Measurements from ENCODE around the gene IYD. TPM values are rescaled to one million over a fixed set of nuclear protein-coding genes. Genes with fewer than 3 reads are reported as not detected.

IYD gene
- total and polyA plus RNA-seq, 3 experiments from 2014 or later, result not detected

DNA sequence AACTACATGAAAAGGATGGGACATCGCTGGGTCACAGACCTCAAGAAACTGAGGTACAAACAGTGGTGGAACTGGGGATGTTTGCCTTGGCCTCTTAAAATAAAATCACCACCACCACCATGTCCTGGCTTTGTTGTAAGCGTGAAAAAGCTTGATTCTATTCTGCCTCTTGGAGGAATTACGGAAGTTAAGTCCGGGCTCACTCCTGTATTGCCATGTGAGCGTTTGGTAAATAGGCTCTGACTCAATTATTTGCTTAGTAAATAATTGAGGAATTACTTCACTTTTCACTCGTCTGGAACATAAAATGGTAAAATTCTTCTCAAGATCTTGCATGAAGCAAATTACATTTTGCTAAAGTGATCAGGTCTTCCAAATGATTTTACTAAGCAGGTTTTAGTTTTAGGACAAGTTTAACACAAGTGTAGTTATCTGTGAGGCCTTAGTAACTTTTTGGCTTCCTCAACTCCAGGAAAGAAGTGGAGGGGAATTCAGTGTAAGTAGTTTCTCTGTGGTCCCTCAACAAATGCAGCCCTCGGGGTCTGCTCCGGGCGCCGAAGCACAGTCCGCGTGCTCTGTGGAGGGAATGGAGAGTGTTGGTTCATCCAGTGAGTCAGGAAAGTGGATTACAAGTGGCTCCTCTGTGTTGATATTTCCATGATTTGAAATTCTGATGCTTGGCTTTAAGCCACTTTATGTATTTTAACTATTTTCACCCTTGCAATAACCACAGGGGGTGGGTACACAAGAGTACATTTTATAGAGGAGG lies 23.8 kb downstream of the IYD start:
- CTCF ChIA-PET, result interaction anchor here (1.0 to 4.5 kb wide), 4 partner anchors 8 to 423 kb away, joined by 4 to 39 read pairs (median 11); no protein-coding TSS in a partner anchor
- H3K36me3 ChIP-seq (ENCODE audit: insufficient read depth, low read length), result no peaks in the 10 kb centered on the region
- Mint-ChIP-seq H3K27ac (no peak overlapping the region), H3K9me3 (no peaks in the 10 kb centered on the region), H3K4me3 (no peak overlapping the region), H3K27me3 (peaks cover 8 to 39% of the 10 kb centered on the region in 2 donors), H3K36me3 (no peaks in the 10 kb centered on the region), H3K4me1 (no peaks in the 10 kb centered on the region)
- no peaks in the 10 kb centered on the region for H3K27me3 ChIP-seq (ENCODE audit: insufficient read depth, low read length, poor library complexity, severe bottlenecking)
- DNase-seq, result no peak
- POLR2A ChIA-PET, result no interaction called here
- H3K9me3 ChIP-seq (ENCODE audit: low read length), result no peaks in the 10 kb centered on the region
- no peak overlapping the region for H3K4me3 ChIP-seq (ENCODE audit: low read length)
- no peaks in the 10 kb centered on the region for H3K4me1 ChIP-seq (ENCODE audit: insufficient read depth, low read length)
- no peak overlapping the region for H3K27ac ChIP-seq (ENCODE audit: low read depth, low read length)

DNA sequence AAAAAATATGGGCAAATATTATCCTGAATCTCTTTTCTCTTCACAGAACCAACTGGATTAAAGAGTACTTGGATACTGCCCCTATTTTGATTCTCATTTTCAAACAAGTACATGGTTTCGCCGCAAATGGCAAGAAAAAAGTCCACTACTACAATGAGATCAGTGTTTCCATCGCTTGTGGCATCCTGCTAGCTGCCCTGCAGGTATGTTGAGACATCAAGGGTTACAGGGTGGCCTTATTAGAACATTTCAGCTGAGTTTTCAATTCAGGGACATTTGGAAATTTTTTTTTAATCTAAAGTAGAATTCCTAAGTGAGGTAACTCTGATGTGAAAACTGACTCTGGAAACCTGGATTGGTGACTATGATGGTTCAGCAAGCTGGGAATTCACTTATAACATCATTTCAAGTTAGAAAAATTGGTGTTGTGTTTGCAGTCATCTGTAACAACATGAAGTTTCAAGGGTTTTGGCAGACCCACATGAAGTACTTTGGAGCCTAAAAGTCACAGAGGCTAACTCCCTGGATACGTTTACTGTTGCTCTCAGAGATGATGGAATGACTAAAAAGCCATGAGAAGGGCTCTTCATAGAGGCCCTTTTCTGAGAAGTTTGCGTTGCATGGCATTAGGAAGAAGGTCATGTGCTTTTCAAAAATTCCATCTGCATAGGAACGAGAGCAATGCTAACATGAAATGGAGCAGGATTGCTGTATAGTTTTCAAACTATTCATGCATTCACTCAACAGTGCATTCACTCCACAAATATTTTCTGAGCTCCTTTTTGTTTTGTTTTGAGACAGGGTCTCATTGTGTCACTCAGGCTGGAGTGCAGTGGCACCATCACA lies 25.5 kb downstream of the IYD start:
- Mint-ChIP-seq H3K27ac (no peak overlapping the region), H3K27me3 (peaks cover 8 to 39% of the 10 kb centered on the region in 2 donors), H3K4me1 (no peaks in the 10 kb centered on the region), H3K9me3 (no peaks in the 10 kb centered on the region), H3K36me3 (no peaks in the 10 kb centered on the region), H3K4me3 (no peak overlapping the region)
- ChIA-PET CTCF (interaction anchor here (0.9 to 4.5 kb wide), 15 partner anchors 9 to 424 kb away, joined by 3 to 39 read pairs (median 6); no protein-coding TSS in a partner anchor), POLR2A (no interaction called here)
- H3K27me3 ChIP-seq (ENCODE audit: insufficient read depth, low read length, poor library complexity, severe bottlenecking), result no peaks in the 10 kb centered on the region
- no peak overlapping the region for H3K4me3 ChIP-seq (ENCODE audit: low read length)
- H3K27ac ChIP-seq (ENCODE audit: low read depth, low read length), result no peak overlapping the region
- no peaks in the 10 kb centered on the region for H3K36me3 ChIP-seq (ENCODE audit: insufficient read depth, low read length)
- H3K4me1 ChIP-seq (ENCODE audit: insufficient read depth, low read length), result no peaks in the 10 kb centered on the region
- no peaks in the 10 kb centered on the region for H3K9me3 ChIP-seq (ENCODE audit: low read length)
- no peak for DNase-seq

DNA sequence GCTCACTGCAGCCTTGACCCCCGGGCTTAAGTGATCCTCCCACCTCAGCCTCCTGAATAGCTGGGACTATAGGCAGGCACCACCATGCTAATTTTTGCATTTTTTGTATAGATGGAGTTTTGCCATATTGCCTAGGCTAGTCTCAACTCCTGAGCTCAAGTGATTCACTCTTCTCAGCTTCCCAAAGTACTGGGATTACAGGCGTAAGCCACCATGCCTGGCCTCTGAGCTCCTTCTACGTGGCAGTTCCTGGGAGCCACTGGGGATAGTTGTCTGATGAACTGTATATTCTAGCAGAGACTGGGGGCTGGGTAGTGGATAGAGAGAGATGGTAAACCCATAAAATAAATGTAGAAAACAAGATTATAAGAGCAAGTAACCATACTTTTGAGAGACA lies 26.1 kb downstream of the IYD start:
- CTCF ChIA-PET, result interaction anchor here (0.9 to 4.5 kb wide), 21 partner anchors 8 to 423 kb away, joined by 3 to 39 read pairs (median 4); no protein-coding TSS in a partner anchor
- Histone ChIP-seq H3K27ac (ENCODE audit: low read depth, low read length) (no peak overlapping the region), H3K4me3 (ENCODE audit: low read length) (no peak overlapping the region), H3K36me3 (ENCODE audit: insufficient read depth, low read length) (no peaks in the 10 kb centered on the region), H3K9me3 (ENCODE audit: low read length) (no peaks in the 10 kb centered on the region), H3K27me3 (ENCODE audit: insufficient read depth, low read length, poor library complexity, severe bottlenecking) (no peaks in the 10 kb centered on the region), H3K4me1 (ENCODE audit: insufficient read depth, low read length) (no peaks in the 10 kb centered on the region)
- POLR2A ChIA-PET, result no interaction called here
- DNase-seq, result no peak
- Mint-ChIP-seq H3K27me3 (peaks cover 9 to 34% of the 10 kb centered on the region in 2 donors), H3K27ac (no peak overlapping the region), H3K4me3 (no peak overlapping the region), H3K9me3 (no peaks in the 10 kb centered on the region), H3K36me3 (no peaks in the 10 kb centered on the region), H3K4me1 (no peaks in the 10 kb centered on the region)

DNA sequence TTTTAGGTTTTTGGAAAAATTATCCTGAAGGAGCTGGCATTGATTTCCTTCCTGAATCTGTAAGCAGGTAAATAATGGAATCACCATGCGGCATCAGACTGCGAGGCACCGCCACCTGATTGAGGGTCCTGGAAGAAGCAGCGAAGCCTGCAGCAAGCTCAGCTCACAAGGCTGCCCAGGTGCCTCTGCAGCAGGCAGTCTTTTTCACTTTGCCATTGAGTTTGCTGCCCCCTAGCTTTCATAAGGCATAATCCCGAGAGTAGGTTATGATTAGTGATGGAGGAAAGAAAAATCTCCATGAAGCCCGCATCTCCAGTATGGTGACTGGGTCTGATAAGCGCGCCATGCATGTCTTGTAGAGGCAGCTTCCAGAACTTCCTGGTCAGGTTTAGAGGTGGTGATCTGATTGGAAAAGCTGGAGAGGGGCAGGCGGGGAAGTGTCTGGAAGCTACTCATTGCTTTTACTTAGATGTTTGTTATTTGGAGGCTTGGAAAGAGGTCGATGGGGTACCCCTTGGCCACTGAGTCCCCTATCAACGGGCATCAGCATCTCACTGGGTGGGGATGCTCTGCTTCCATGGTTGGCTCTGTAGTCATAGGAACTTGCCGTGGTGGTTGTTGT lies 26.7 kb downstream of the IYD start:
- ChIA-PET POLR2A (no interaction called here), CTCF (interaction anchor here (0.8 to 4.5 kb wide), 22 partner anchors 8 to 423 kb away, joined by 3 to 39 read pairs (median 4); no protein-coding TSS in a partner anchor)
- Histone ChIP-seq H3K27me3 (ENCODE audit: insufficient read depth, low read length, poor library complexity, severe bottlenecking) (no peaks in the 10 kb centered on the region), H3K27ac (ENCODE audit: low read depth, low read length) (no peak overlapping the region), H3K4me1 (ENCODE audit: insufficient read depth, low read length) (no peaks in the 10 kb centered on the region), H3K9me3 (ENCODE audit: low read length) (no peaks in the 10 kb centered on the region), H3K4me3 (ENCODE audit: low read length) (no peak overlapping the region), H3K36me3 (ENCODE audit: insufficient read depth, low read length) (no peaks in the 10 kb centered on the region)
- H3K4me3 Mint-ChIP-seq, result no peak overlapping the region
- peaks cover 10 to 33% of the 10 kb centered on the region in 2 donors for H3K27me3 Mint-ChIP-seq
- peak; percentile 4 to 58 (median 13) for DNase-seq
- H3K36me3 Mint-ChIP-seq, result no peaks in the 10 kb centered on the region
- H3K9me3 Mint-ChIP-seq, result no peaks in the 10 kb centered on the region
- H3K4me1 Mint-ChIP-seq, result no peaks in the 10 kb centered on the region
- no peak overlapping the region for H3K27ac Mint-ChIP-seq

DNA sequence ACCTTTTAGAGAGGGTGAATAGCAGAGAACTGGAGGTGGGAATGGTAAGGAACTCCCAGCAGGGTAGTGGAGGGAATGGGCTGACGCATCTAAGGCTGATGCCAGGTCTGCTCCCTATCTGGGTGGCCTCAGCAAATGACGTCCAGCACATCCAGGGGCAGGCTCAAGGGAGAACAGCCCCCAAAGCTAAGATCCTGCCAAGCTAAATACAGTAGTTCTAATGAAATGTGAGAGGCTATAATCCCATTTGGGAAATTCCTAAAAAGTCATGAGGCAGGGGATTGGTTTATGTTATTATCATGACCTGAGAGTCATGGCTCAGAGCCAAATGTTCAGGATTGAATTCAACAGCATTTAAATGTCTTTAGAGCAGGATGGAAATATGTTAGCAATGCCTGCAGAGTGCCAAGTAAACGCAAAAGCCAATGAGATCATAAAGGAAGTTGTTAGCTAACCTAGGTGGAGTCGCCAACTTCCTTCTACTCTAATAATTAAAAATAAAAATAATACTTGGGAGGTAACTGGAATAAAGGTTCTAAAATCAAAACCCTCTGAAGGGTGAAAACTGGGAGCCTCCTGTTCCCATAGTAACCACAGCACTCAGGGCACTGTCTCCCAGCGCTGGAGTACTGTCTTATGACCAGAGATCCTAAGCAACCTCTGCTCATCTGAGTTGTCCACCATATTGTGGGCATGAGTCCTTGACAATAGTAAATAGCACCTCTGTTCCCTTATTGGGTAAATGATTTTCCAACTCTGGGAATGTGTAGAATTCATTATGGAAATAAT lies 34.8 kb downstream of the IYD start:
- Mint-ChIP-seq H3K36me3 (peaks cover 0 to 6% (median 0%) of the 10 kb centered on the region in 3 donors), H3K27ac (no peak overlapping the region), H3K4me1 (no peaks in the 10 kb centered on the region), H3K4me3 (no peak overlapping the region), H3K27me3 (peaks cover 20 to 53% of the 10 kb centered on the region in 2 donors), H3K9me3 (peaks cover 4 to 11% (median 6%) of the 10 kb centered on the region in 5 donors)
- H3K4me3 ChIP-seq (ENCODE audit: low read length), result no peak overlapping the region
- H3K9me3 ChIP-seq (ENCODE audit: low read length), result no peaks in the 10 kb centered on the region
- H3K4me1 ChIP-seq (ENCODE audit: insufficient read depth, low read length), result no peaks in the 10 kb centered on the region
- ChIA-PET CTCF (interaction anchor here (1.3 kb wide), 1 partner anchor 8 kb away, joined by 4 read pairs; no protein-coding TSS in a partner anchor), POLR2A (no interaction called here)
- no peak overlapping the region for H3K27ac ChIP-seq (ENCODE audit: low read depth, low read length)
- H3K27me3 ChIP-seq (ENCODE audit: insufficient read depth, low read length, poor library complexity, severe bottlenecking), result no peaks in the 10 kb centered on the region
- DNase-seq, result no peak
- no peaks in the 10 kb centered on the region for H3K36me3 ChIP-seq (ENCODE audit: insufficient read depth, low read length)

DNA sequence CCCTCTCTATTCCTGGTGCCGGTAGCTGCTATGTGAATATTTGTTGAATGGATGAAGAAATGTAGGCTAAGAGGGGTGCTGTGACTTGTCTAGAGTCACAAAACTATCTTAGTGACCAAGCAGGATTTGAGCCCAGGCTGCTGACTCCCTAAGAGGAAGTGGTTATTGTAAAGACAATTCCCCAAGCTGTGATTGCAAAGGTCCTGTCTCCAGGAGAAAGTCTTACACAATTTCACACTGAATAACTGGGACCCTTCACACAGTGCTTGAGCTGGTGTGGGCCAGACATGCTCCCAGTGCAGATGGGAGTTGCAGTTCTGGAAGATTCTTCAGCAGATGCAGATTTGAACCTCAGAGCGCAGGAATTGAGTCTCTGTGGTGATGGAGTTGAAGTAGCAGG lies 38.1 kb downstream of the IYD start:
- Mint-ChIP-seq H3K36me3 (peaks cover 0 to 6% (median 0%) of the 10 kb centered on the region in 3 donors), H3K4me3 (no peak overlapping the region), H3K27ac (no peak overlapping the region), H3K9me3 (peaks cover 4 to 11% (median 6%) of the 10 kb centered on the region in 5 donors), H3K4me1 (no peaks in the 10 kb centered on the region), H3K27me3 (peaks cover 18 to 57% of the 10 kb centered on the region in 2 donors)
- Histone ChIP-seq H3K27me3 (ENCODE audit: insufficient read depth, low read length, poor library complexity, severe bottlenecking) (no peaks in the 10 kb centered on the region), H3K4me3 (ENCODE audit: low read length) (no peak overlapping the region), H3K36me3 (ENCODE audit: insufficient read depth, low read length) (no peaks in the 10 kb centered on the region), H3K4me1 (ENCODE audit: insufficient read depth, low read length) (no peaks in the 10 kb centered on the region), H3K9me3 (ENCODE audit: low read length) (no peaks in the 10 kb centered on the region), H3K27ac (ENCODE audit: low read depth, low read length) (no peak overlapping the region)
- CTCF ChIA-PET, result interaction anchor here (1.0 to 2.2 kb wide), 3 partner anchors 11 to 408 kb away, joined by 3 to 8 read pairs (median 4); no protein-coding TSS in a partner anchor
- DNase-seq, result no peak
- POLR2A ChIA-PET, result no interaction called here

DNA sequence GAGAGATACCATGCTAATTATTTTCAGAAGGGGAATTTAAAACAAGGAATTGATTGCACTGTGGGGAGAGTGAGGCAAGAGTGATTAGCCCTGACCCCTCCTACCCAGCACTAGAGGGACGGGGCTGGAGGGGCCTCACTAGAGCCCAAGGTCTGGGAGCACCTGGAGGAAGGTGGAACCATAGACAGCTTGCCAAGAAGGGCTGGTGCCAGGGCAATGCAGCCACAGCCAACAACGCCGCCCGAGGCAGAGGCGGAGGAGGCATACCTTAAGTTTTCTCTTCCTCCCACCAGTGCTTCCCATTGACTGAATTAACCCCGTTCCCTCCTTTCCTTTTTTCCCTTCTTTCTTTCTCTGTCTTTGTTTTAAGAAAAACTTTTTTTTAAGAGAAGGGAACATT lies 40.0 kb downstream of the IYD start:
- H3K27ac Mint-ChIP-seq, result no peak overlapping the region
- no peaks in the 10 kb centered on the region for H3K9me3 ChIP-seq (ENCODE audit: low read length)
- H3K4me1 ChIP-seq (ENCODE audit: insufficient read depth, low read length), result no peaks in the 10 kb centered on the region
- H3K4me3 Mint-ChIP-seq, result no peak overlapping the region
- H3K27ac ChIP-seq (ENCODE audit: low read depth, low read length), result no peak overlapping the region
- H3K27me3 ChIP-seq (ENCODE audit: insufficient read depth, low read length, poor library complexity, severe bottlenecking), result no peaks in the 10 kb centered on the region
- H3K4me3 ChIP-seq (ENCODE audit: low read length), result no peak overlapping the region
- DNase-seq, result no peak
- peaks cover 0 to 6% (median 0%) of the 10 kb centered on the region in 3 donors for H3K36me3 Mint-ChIP-seq
- no peaks in the 10 kb centered on the region for H3K36me3 ChIP-seq (ENCODE audit: insufficient read depth, low read length)
- no peaks in the 10 kb centered on the region for H3K4me1 Mint-ChIP-seq
- ChIA-PET CTCF (interaction anchor here (2.2 to 3.5 kb wide), 2 partner anchors 10 to 14 kb away, joined by 8 to 20 read pairs; no protein-coding TSS in a partner anchor), POLR2A (no interaction called here)
- H3K27me3 Mint-ChIP-seq, result peaks cover 14 to 63% of the 10 kb centered on the region in 2 donors
- H3K9me3 Mint-ChIP-seq, result peaks cover 4 to 11% (median 6%) of the 10 kb centered on the region in 5 donors

Data from CD8-positive, alpha-beta memory T cell (primary cell).